ENCODE data around the gene BAIAP3.

Gene BAIAP3

GRCh38 chr16:1299868-1300203, 33.6 kb upstream of the BAIAP3 start:
- DNase-seq (ENCODE audit: low read depth in 2 of 3, low spot score in 1 of 3), result no peak

- peak; percentile 51 to 69 (median 67) for DNase-seq (ENCODE audit: low read depth in 2 of 3, low spot score in 1 of 3)
Measured at GRCh38 chr16:1300664-1301476, 32.6 kb upstream of the BAIAP3 start.

GRCh38 chr16:1301562-1301961, 31.9 kb upstream of the BAIAP3 start:
- no peak for DNase-seq (ENCODE audit: low read depth in 2 of 3, low spot score in 1 of 3)

- no peak for DNase-seq (ENCODE audit: low read depth in 2 of 3, low spot score in 1 of 3)
Measured at GRCh38 chr16:1305823-1306222, 27.6 kb upstream of the BAIAP3 start.

- DNase-seq (ENCODE audit: low read depth in 2 of 3, low spot score in 1 of 3), result no peak
Measured at GRCh38 chr16:1306334-1306733, 27.1 kb upstream of the BAIAP3 start.

- no peak for DNase-seq (ENCODE audit: low read depth in 2 of 3, low spot score in 1 of 3)
Measured at GRCh38 chr16:1308036-1308976, 25.1 kb upstream of the BAIAP3 start.

GRCh38 chr16:1308977-1309885, 24.2 kb upstream of the BAIAP3 start, which contains the start of gene UBE2I:
Gene UBE2I, plus strand, starts transcription at chr16:1309636. Its CDS starts 4,395 bp downstream, at chr16:1314031.
- peak; percentile 94 to 99 (median 97) for DNase-seq (ENCODE audit: low read depth in 2 of 3, low spot score in 1 of 3)

- peak in 1 of 3 donors; percentile 43 for DNase-seq (ENCODE audit: low read depth in 2 of 3, low spot score in 1 of 3)
Measured at GRCh38 chr16:1309888-1310831, 23.3 kb upstream of the BAIAP3 start.

GRCh38 chr16:1310832-1311200, 22.6 kb upstream of the BAIAP3 start:
- DNase-seq (ENCODE audit: low read depth in 2 of 3, low spot score in 1 of 3), result no peak

GRCh38 chr16:1311212-1311737, 22.2 kb upstream of the BAIAP3 start:
- DNase-seq (ENCODE audit: low read depth in 2 of 3, low spot score in 1 of 3), result no peak

- no peak for DNase-seq (ENCODE audit: low read depth in 2 of 3, low spot score in 1 of 3)
Measured at GRCh38 chr16:1311738-1312466, 21.5 kb upstream of the BAIAP3 start.

- DNase-seq (ENCODE audit: low read depth in 2 of 3, low spot score in 1 of 3), result no peak
Measured at GRCh38 chr16:1312467-1312816, 21.0 kb upstream of the BAIAP3 start.

GRCh38 chr16:1312903-1313302, 20.5 kb upstream of the BAIAP3 start:
- no peak for DNase-seq (ENCODE audit: low read depth in 2 of 3, low spot score in 1 of 3)

GRCh38 chr16:1313721-1314369, 19.6 kb upstream of the BAIAP3 start:
- no peak for DNase-seq (ENCODE audit: low read depth in 2 of 3, low spot score in 1 of 3)

GRCh38 chr16:1314399-1315068, 18.9 kb upstream of the BAIAP3 start:
- DNase-seq (ENCODE audit: low read depth in 2 of 3, low spot score in 1 of 3), result no peak

- DNase-seq (ENCODE audit: low read depth in 2 of 3, low spot score in 1 of 3), result no peak
Measured at GRCh38 chr16:1315081-1316032, 18.1 kb upstream of the BAIAP3 start.

GRCh38 chr16:1316033-1316405, 17.4 kb upstream of the BAIAP3 start:
- DNase-seq (ENCODE audit: low read depth in 2 of 3, low spot score in 1 of 3), result no peak

Data from stimulated activated CD4-positive, alpha-beta T cell treated with anti-CD3 and anti-CD28 coated beads, Interleukin-12 subunit alpha, Interleukin-12 subunit beta, amount 100 ng/mL, for 48 hours (primary cell).